Measurements from ENCODE around the gene CHD9. TPM values are rescaled to one million over a fixed set of nuclear protein-coding genes. Genes with fewer than 3 reads are reported as not detected.
A peak's percentile ranks its signal among the peaks of the same experiment; 100 is the strongest.
"Not testable (repeated sequence)": the region's sequence is repeated elsewhere in the genome, so short reads cannot be mapped to it uniquely, and the experiment has no call there.

The CHD9 gene
- total RNA-seq (2014; rRNA removed; shearing (Covaris generic)), result 8.1 and 15.2 TPM in 2 replicates

GRCh38 chr16:53054670-53055485 lies at the start of gene CHD9:
Gene CHD9 (plus strand): TSS chr16:53054991. CDS start chr16:53156090, 101,099 bp downstream.
- peak; percentile 95 for DNase-seq (ENCODE audit: low spot score)

GRCh38 chr16:53007095-53007494 lies 47.7 kb upstream of the CHD9 start:
- peak; percentile 25 for DNase-seq (ENCODE audit: low spot score)

- no peak for DNase-seq (ENCODE audit: low spot score)
These were observed 40.5 kb upstream of the CHD9 start for GRCh38 chr16:53014287-53014686.

DNA sequence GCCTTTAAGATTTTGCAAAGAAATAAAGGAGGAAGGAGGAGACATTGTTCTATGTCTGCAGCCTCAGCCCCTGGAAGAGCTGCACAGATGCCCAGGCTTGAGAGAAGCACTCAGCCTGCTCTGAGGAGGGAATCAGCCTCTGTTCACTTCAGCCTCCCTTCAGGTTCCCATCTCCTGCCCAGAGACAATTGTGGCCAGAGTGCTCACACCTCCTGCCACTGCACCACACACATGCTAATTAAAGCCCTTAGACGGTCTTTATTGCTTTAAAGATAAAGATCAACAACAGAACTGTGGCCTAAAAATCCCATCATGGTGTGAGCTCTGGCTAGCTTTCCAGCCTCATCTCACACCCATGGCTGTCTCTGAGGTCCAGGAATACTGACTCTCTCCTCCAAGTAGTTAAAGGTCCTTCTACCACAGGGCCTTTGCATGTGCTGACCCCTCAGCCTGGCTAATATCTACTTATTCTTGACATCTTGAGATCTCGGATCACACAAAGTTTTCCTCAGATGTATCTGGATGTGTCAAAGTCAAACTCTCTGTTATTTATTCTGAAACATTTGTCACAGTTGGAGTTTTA lies 35.9 kb upstream of the CHD9 start:
- DNase-seq (ENCODE audit: low spot score), result no peak

DNA sequence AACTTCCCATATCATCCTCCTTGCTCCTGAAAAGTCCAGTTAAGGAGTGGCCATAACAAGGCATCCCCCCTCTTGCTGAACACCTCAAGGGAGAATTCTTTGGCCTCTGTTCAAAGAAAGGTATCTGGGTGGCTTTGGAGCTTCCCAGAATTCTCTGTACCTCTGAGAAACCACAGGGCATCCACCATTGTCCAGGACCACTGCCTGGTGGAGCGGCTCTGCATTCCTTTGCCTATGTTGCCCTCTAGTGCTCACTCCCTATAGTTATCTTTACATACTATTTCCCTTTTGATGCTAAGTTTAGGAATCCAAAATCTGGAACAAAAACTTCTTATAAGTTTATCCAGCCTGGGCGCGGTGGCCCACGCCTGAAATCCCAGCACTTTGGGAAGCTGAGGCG lies 32.4 kb upstream of the CHD9 start:
- DNase-seq (ENCODE audit: low spot score), result peak; percentile 69

DNA sequence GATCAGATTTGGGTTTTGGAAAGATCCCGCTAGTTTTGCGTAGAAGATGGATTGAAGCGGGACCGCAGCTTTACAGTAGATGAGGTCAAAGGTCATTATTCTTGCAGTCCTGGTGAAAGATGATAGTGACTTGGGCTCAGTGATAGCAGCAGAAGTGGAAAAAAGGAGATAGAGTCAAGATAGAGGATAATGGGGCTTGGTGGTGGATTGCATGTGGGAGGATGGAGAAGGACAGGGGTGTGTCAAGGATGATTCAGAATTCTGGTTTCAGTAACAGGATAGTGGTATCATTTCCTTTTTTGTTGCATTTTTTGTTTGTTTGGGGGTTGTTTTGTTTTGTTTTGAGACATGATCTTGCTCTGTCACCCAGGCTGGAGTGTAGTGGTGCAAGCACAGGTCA lies 30.7 kb upstream of the CHD9 start:
- DNase-seq (ENCODE audit: low spot score), result no peak

DNA sequence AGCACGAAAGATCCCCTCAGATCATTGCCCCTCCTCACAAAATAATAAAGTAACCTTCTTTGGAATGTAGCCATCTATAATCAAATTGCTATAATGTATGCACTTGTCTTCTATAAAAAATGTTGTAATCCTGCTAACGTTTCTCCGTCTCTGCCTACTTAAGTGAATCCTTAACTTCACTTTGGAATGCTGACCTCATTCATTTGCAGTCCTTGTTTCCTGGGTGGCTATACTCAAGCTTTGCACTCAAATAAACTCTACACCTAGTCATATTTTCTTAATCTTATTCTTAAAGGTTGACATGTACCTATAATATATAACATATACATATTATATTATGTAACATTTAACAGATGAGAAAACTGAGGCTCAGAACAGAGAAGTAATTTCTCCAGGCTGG lies 24.8 kb upstream of the CHD9 start:
- no peak for DNase-seq (ENCODE audit: low spot score)

DNA sequence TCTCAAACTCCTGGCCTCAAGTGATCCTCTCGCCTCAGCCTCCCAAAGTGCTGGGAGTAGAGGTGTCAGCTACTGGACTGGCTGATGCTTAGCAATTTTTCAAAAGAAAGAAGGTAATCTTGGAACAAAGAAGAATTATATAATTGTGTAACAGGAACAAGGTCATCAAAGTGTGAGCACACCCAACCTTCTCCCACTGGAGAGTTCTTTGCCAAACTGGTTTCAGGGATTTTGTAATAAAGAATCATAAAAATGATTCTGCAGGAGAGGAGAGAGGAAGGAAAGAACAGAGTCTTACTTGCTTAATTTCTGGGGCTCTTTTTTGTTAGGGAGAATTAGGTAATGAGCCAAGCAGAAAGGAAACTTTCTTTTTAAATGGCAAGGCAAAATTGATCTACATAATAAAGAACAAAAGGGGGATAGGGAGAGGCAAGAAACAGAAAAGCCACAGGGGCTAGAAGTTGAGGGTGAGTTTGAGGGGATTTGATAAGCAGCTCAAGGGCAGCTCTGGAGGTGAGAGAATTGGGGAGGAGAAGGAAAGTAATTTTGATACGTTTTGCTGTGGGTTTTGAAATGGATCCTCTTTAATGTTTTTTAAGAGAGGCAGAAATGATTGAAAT lies 23.4 kb upstream of the CHD9 start:
- no peak for DNase-seq (ENCODE audit: low spot score)

DNA sequence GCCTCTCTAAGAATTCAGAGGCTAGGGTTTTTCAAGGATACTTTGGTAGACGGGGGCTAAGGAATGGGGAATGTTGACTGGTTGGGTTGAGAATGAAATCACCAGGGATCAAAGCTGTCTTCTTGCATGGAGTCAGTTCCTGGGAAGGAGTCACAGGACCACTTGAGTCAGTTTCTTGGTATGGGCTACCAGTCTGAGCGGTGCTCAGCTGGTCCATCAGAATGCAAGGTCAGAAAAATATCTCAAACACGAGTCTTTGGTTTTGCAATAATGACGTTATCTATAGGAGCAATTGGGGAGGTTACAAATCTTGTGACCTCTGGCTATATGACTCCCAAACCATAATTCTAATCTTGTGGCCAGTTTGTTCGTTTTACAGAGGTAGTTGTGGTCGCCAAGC lies 20.5 kb upstream of the CHD9 start:
- no peak for DNase-seq (ENCODE audit: low spot score)

GRCh38 chr16:53035176-53035942 lies 19.4 kb upstream of the CHD9 start:
- no peak for DNase-seq (ENCODE audit: low spot score)

DNA sequence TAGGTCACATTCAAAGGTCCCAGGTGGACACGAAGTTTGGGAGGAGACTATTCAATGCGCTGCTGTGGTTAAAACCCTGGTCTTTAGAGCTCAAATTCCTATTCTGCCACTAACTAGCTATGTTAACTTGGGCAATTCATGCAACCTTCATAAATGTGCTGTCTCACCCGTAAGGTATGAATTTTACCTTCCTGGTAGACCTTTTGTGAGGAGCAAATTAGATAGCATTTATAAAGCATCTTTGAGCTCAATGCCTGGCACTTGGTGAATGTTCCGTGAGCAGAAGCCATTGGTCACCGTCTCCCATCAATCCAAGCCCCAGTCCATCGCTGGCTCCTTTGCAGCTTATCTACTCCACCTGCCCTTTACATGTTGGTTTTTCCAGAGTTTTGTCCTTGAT lies 18.7 kb upstream of the CHD9 start:
- DNase-seq (ENCODE audit: low spot score), result no peak

GRCh38 chr16:53036711-53037110 lies 18.1 kb upstream of the CHD9 start:
- DNase-seq (ENCODE audit: low spot score), result not testable (repeated sequence)

GRCh38 chr16:53040788-53041187 lies 14.0 kb upstream of the CHD9 start:
- DNase-seq (ENCODE audit: low spot score), result no peak

GRCh38 chr16:53041320-53042051 lies 13.3 kb upstream of the CHD9 start:
- peak; percentile 16 for DNase-seq (ENCODE audit: low spot score)

- DNase-seq (ENCODE audit: low spot score), result no peak
These were observed 12.5 kb upstream of the CHD9 start for GRCh38 chr16:53042235-53042701.

- DNase-seq (ENCODE audit: low spot score), result no peak
These were observed 11.4 kb upstream of the CHD9 start for GRCh38 chr16:53043428-53043831.

DNA sequence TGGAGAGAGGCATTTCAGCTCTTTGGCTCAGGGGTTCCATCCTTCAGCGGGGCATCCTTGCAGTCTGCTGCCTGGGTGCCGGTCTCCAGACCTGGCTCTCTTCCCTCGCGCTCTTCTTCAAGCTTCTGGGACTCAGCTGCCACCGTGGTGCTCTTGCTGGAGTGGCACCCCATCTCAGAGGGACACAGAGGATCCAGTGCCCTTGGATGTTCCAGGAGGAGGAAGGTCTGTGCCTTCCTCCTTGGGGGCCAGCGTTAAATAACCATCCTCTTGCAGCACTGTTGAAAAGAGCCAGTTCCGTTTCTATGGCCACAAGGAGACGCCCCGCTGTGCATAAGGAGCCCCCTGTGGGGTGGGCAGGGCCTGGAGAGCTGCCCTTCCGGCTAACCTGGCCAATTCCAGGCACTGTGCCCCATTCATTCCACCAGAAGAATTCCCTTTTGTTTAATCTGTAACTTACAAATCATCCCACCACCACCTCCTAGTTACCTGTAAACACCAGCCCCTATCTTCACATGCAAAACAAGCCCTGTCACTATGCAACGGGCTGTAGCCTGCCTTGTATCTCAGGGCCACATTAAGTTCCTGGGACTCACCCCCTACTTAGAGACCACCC lies 10.7 kb upstream of the CHD9 start:
- DNase-seq (ENCODE audit: low spot score), result peak; percentile 67

DNA sequence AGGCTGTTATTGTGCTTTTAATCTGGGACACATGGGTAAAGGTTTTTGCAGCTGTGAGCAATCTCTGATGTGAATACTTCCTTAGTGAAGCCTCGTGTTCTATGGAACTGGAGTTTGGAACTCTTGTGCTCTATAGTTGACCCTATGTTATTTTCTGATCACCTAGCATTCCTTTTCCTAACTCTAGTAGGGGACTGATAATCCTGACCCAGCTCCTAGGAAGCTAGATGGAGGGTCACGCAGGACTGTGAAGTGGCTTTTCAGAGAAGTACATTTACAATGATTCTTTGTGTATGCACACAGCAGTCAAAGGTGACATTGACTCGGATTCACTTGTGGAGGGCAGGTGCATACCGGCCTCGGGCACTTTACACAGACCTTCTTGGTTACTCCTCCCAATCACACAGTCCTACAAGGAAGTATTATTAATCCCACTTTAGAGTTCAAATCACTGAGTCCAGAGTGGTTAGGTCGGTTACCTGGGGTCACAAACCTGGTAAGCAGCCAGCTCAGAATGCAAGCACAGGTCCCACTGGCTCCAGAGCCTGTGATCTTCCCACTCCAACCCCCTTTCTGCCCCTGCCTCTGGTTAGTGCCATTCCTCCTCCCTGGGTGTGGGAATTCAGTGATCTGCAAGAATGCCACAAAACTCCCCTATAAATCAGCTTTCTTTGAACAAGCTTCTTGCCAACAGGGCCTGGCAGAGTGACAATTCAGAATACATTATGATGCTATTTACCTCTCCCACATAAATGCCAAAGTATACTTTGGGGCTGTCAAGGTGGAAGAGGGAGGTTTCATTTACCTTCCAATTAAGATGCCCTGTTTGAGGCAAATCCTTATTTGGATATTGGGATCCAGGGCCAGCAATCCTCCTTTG lies 9.2 kb upstream of the CHD9 start:
- peak; percentile 38 for DNase-seq (ENCODE audit: low spot score)

- not testable (repeated sequence) for DNase-seq (ENCODE audit: low spot score)
These were observed 7.3 kb upstream of the CHD9 start for GRCh38 chr16:53047515-53047914.
